PC-3 (cell line): ENCODE data around the gene GNB2.

ENCODE experiments used
- CTCF ChIP-seq: fragments of 300-600 bp; sonication (generic); conservative IDR thresholded peaks from 2 replicates; pipeline ENCODE4 v1.5.1; 2017; ENCODE audit warnings: antibody characterized with exemption, low read depth, mild to moderate bottlenecking, low read length
- EZH2 ChIP-seq: fragments of 300-600 bp; sonication (generic); IDR thresholded peaks from one replicate; pipeline ENCODE4 v1.6.1; 2017; ENCODE audit warnings: antibody characterized with exemption, mild to moderate bottlenecking, low read length; ENCODE audit not compliant: unreplicated experiment
- EZH2phosphoT487 ChIP-seq: fragments of 300-600 bp; sonication (generic); IDR thresholded peaks from 2 replicates; pipeline ENCODE4 v1.6.1; 2018; ENCODE audit warnings: mild to moderate bottlenecking, antibody characterized with exemption, low read length, borderline replicate concordance

GRCh38 chr7:100692578-100692961 lies 19.0 kb downstream of the GNB2 start:
- TF ChIP-seq CTCF (no peak), EZH2phosphoT487 (no peak), EZH2 (no peak)
